ENCODE results near the gene RHOBTB1. TPM values are rescaled to one million over a fixed set of nuclear protein-coding genes. Genes with fewer than 3 reads are reported as not detected.
"Not testable (repeated sequence)": the region's sequence is repeated elsewhere in the genome, so short reads cannot be mapped to it uniquely, and the experiment has no call there.

RHOBTB1 gene
- total RNA-seq, result 1 to 10 TPM; 4.3 to 7.6 TPM
- long read RNA-seq, full-length matches to known transcripts, result 3 of 7 reads
- long read RNA-seq, partial matches to known transcripts, result 0 of 7 reads
- long read RNA-seq, other reads (novel, unspliced or antisense), result 4 of 7 reads

- ATAC-seq, result peak; percentile 91
- peak; percentile 75 to 76 for DNase-seq
- intact Hi-C loops (cut with DNase I, micrococcal nuclease), result no loop called here
Measured at GRCh38 chr10:60944058-60944909, at the start of gene RHOBTB1. RHOBTB1 (minus strand) TSS chr10:60944185; CDS start chr10:60911542, 32,643 bp downstream.

GRCh38 chr10:60992636-60993035 lies 48.7 kb upstream of the RHOBTB1 start:
- intact Hi-C loops (cut with DNase I, micrococcal nuclease), result no loop called here
- no peak for DNase-seq
- no peak for ATAC-seq

DNA sequence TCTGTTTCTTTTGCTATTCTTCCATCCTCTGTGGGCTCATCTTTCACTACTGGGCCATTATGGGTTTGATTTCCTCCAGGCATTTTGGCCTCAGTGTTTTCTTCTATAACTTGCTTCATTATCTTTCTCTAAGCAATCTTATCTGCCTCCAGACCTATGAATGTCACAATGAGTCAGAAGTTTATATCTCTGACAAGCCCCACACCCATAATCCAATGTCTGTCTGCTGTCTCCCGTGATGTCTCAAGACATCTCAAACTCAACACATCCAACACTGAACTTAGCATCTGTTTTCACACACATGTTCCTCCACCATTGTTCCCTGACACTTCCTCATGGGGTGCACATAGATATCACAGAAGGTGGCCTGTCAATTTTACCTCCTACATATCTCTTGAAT lies 46.7 kb upstream of the RHOBTB1 start:
- DNase-seq, result no peak
- peak; percentile 65 for ATAC-seq
- intact Hi-C loops (cut with DNase I, micrococcal nuclease), result no loop called here

DNA sequence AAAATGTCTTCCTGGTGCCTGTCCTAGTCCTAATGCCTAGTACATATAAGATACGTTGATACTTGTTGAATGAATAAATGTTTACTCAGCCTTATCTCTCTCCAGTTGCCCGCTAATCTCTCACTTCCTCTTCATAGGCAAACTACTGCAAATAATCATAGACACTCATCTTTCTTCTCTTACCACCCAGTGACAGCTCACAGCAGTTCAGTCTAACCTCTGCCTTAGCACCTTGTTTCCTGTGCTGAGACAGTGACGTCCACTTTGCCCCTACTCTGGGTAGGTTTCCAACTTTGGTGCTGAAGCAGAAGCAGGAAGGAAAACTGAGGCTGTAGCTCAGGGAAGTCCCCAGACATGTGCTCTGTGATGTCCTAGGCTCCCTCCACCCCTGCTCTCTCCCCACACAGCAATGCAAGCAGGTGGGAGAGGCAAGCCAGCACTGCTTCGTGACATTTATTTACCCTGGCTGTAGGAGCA lies 45.5 kb upstream of the RHOBTB1 start:
- peak; percentile 89 for ATAC-seq

GRCh38 chr10:60986791-60987190 lies 42.8 kb upstream of the RHOBTB1 start:
- intact Hi-C loops (cut with DNase I, micrococcal nuclease), result no loop called here
- no peak for ATAC-seq
- no peak for DNase-seq

More for the DNA sequence above, 45.5 kb upstream of the RHOBTB1 start:
- intact Hi-C loops (cut with DNase I, micrococcal nuclease), result no loop called here
- DNase-seq, result no peak

- DNase-seq (no peak), ATAC-seq (no peak)
- intact Hi-C loops (cut with DNase I, micrococcal nuclease), result no loop called here
Measured at GRCh38 chr10:60985951-60986350, 42.0 kb upstream of the RHOBTB1 start.

DNA sequence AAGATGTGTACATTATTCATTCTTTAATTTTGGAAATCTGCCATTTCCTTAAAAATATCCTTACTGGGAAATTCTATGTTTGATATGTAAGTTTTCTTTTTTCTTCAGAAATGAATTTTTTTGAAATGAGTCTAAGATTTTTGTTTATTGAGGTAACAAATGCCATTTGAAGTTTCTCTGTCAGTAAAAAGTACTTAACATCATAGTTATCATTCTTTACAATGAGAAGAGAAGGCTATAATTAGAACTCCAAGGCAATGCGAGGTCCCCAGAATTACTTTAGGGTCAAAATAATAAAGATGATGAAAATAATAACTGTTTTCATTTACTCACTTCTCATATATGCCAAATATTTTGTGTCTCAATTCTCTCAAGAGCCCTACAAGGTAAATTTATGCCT lies 37.0 kb upstream of the RHOBTB1 start:
- intact Hi-C loops (cut with DNase I, micrococcal nuclease), result no loop called here
- no peak for DNase-seq
- no peak for ATAC-seq

GRCh38 chr10:60979667-60980104 lies 35.7 kb upstream of the RHOBTB1 start:
- DNase-seq (no peak), ATAC-seq (no peak)
- intact Hi-C loops (cut with DNase I, micrococcal nuclease), result no loop called here

- intact Hi-C loops (cut with DNase I, micrococcal nuclease), result no loop called here
- ATAC-seq, result no peak
Measured at GRCh38 chr10:60978287-60979115, 34.5 kb upstream of the RHOBTB1 start.

GRCh38 chr10:60977161-60978122 lies 33.5 kb upstream of the RHOBTB1 start:
- intact Hi-C loops (cut with DNase I, micrococcal nuclease), result no loop called here
- ATAC-seq, result peak; percentile 59
- no peak for DNase-seq

More at GRCh38 chr10:60978287-60979115, 34.5 kb upstream of the RHOBTB1 start:
- no peak for DNase-seq

GRCh38 chr10:60976687-60977086 lies 32.7 kb upstream of the RHOBTB1 start:
- ATAC-seq (no peak), DNase-seq (no peak)
- intact Hi-C loops (cut with DNase I, micrococcal nuclease), result no loop called here

DNA sequence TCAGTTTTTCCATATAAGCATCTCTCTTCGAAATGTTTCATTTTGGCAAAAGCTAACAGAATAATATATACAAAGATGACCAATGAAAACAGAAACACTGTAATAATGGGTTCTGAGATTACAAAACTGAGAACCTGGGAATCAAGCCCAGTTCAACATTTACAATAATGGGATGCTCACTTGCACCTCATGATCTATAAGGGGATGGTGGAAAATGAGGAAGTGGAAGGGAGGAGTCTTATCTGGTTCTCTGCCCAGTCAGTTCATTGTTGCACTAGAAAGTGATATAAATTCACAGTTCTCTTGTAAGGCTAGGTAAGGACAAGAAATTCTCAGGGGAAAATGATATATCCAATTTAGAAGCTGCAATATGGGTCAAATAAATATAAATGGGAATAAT lies 31.7 kb upstream of the RHOBTB1 start:
- no peak for DNase-seq
- no peak for ATAC-seq

GRCh38 chr10:60974463-60975149 lies 30.6 kb upstream of the RHOBTB1 start:
- intact Hi-C loops (cut with DNase I, micrococcal nuclease), result no loop called here
- DNase-seq (no peak), ATAC-seq (no peak)

More for the DNA sequence above, 31.7 kb upstream of the RHOBTB1 start:
- intact Hi-C loops (cut with DNase I, micrococcal nuclease), result no loop called here

DNA sequence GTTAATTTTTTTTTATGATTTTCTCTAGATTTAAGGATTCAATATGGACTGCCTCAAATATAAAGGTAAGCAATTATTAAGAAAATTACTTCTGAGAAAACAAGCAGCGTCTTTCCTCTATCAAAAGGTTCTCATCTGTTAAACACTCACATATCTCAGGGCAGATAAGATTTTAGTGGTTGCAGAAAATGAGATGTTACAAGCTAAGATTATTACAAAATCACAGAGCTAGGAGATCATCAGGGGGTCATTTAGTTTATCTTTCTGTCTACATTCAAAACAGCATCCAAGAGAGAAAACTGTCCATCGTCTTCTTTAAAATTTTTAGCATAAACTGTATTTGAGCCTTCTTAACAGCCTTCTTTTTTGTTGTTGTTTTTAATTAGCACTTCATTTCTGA lies 29.1 kb upstream of the RHOBTB1 start:
- ATAC-seq (no peak), DNase-seq (no peak)
- intact Hi-C loops (cut with DNase I, micrococcal nuclease), result no loop called here

GRCh38 chr10:60972181-60972580 lies 28.2 kb upstream of the RHOBTB1 start:
- intact Hi-C loops (cut with DNase I, micrococcal nuclease); DNase-seq; ATAC-seq: not testable (repeated sequence)

DNA sequence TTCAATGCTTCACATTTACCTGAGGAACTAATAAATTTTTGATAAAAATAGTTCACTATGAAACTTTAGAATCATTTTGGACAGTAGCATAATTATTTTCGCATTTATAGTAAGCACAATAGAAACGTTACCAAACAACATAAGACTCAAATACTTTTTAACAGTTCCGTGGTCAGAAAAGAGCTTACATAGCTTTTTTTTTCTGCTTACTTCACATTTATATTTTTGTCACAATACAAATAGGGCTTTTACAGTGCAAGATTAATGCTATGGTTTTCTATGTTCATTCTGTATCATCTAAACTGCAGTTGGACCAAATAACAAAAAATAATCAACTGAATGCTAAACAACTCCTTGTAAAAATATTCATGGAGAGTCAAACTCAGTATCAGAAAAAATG lies 26.5 kb upstream of the RHOBTB1 start:
- intact Hi-C loops (cut with DNase I, micrococcal nuclease), result no loop called here
- DNase-seq, result no peak
- no peak for ATAC-seq

DNA sequence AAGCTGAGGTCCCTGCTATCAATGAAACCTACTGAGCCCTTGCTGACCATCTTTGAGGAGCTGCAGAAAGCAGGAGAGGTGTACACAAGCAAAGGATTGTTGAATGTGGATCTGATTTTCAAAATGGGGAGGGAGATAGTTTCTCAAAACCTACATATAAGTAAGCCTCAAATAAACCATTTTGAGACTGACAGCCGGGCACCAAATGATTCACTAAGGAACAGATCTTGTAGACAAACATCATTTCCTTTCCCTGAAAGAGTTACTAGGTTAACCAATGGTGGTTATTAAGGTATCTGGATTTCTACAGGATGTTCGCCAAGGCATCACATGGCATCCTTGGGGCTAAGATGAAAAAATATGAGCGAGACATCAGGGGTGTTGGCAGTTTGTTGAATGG lies 24.5 kb upstream of the RHOBTB1 start:
- no peak for DNase-seq
- intact Hi-C loops (cut with DNase I, micrococcal nuclease), result loop anchor here in 1 of 2 donors (10.0 kb wide), 2 partner anchors 84 to 306 kb away; no protein-coding TSS in a partner anchor

More for the DNA sequence above, 24.5 kb upstream of the RHOBTB1 start:
- no peak for ATAC-seq
